Liver (tissue), 9 donors: Measurements from ENCODE around the gene SHB. TPM values are rescaled to one million over a fixed set of nuclear protein-coding genes. Genes with fewer than 3 reads are reported as not detected.

Experiments used
- DNase-seq: peaks from one replicate; pipeline ENCODE4 v3.0.0-alpha.2; 2017; ENCODE audit warnings: low spot score
- H3K27ac ChIP-seq, 2 donors: one replicate each; pipeline ENCODE4 v1.7.0; 2013; ENCODE audit warnings: inconsistent platforms in 2 of 2, low read length in 2 of 2, control low read depth in 1 of 2, low read depth in 1 of 2, mild to moderate bottlenecking in 1 of 2
- H3K27me3 ChIP-seq, 4 donors: one replicate each; pipeline versions ENCODE4 v1.6.1 to v1.7.0; 2013; ENCODE audit warnings: low read length in 3 of 4, inconsistent platforms in 1 of 4, mild to moderate bottlenecking in 1 of 4, moderate library complexity in 1 of 4; ENCODE audit not compliant: control insufficient read depth in 4 of 4, insufficient read depth in 4 of 4
- H3K36me3 ChIP-seq, 4 donors: one replicate each; pipeline versions ENCODE4 v1.6.1 to v1.7.0; 2013; ENCODE audit warnings: low read length in 3 of 4, mild to moderate bottlenecking in 3 of 4, low read depth in 1 of 4, moderate library complexity in 1 of 4; ENCODE audit not compliant: control insufficient read depth in 4 of 4, insufficient read depth in 3 of 4
- H3K4me1 ChIP-seq, 4 donors: one replicate each; pipeline versions ENCODE4 v1.6.1 to v1.7.0; 2013; ENCODE audit warnings: low read length in 3 of 4, mild to moderate bottlenecking in 3 of 4, moderate library complexity in 1 of 4; ENCODE audit not compliant: control insufficient read depth in 4 of 4, insufficient read depth in 4 of 4
- H3K4me3 ChIP-seq, 3 donors: one replicate each; pipeline versions ENCODE4 v1.6.1 to v1.7.0; 2013; ENCODE audit warnings: low read length in 3 of 3, control low read depth in 1 of 3, low read depth in 1 of 3, mild to moderate bottlenecking in 1 of 3
- H3K9ac ChIP-seq, 2 donors: one replicate each; pipeline ENCODE4 v1.7.0; 2013; ENCODE audit warnings: low read length in 2 of 2, mild to moderate bottlenecking in 2 of 2, moderate library complexity in 2 of 2, control low read depth in 1 of 2, low read depth in 1 of 2
- H3K9me3 ChIP-seq, 4 donors: one replicate each; pipeline versions ENCODE4 v1.6.1 to v1.7.0; 2013; ENCODE audit warnings: low read length in 3 of 4; ENCODE audit not compliant: control insufficient read depth in 4 of 4
- EGR1 ChIP-seq, 2 donors: IDR thresholded peaks; 2 replicates each; pipeline ENCODE4 v1.6.1; 2016 to 2018; ENCODE audit warnings: antibody characterized with exemption in 2 of 2, low read depth in 2 of 2
- FOXA1 ChIP-seq: IDR thresholded peaks from 2 replicates; pipeline ENCODE4 v1.6.1; 2016; ENCODE audit warnings: antibody characterized with exemption
- FOXA2 ChIP-seq: IDR thresholded peaks from 2 replicates; pipeline ENCODE4 v1.6.1; 2016; ENCODE audit warnings: antibody characterized with exemption
- GABPA ChIP-seq, 2 donors: IDR thresholded peaks in 1 of 2; conservative IDR thresholded peaks in 1 of 2; 2 replicates each; pipeline ENCODE4 v1.6.1; 2016; ENCODE audit warnings: antibody characterized with exemption in 2 of 2, mild to moderate bottlenecking in 1 of 2, moderate library complexity in 1 of 2
- HNF4A ChIP-seq, 2 donors: conservative IDR thresholded peaks; 2 replicates each; pipeline ENCODE4 v1.6.1; 2016; ENCODE audit warnings: antibody characterized with exemption in 2 of 2, mild to moderate bottlenecking in 2 of 2
- HNF4G ChIP-seq: IDR thresholded peaks from 2 replicates; pipeline ENCODE4 v1.6.1; 2016; ENCODE audit warnings: antibody characterized with exemption
- JUND ChIP-seq, 2 donors: IDR thresholded peaks; 2 replicates each; pipeline ENCODE4 v1.6.1; 2016; ENCODE audit warnings: antibody characterized with exemption in 2 of 2
- NR2F2 ChIP-seq: IDR thresholded peaks from 2 replicates; pipeline ENCODE4 v1.6.1; 2016; ENCODE audit warnings: antibody characterized with exemption
- RAD21 ChIP-seq, 2 donors: IDR thresholded peaks; 2 replicates each; pipeline ENCODE4 v1.6.1; 2016; ENCODE audit warnings: antibody characterized with exemption in 2 of 2, mild to moderate bottlenecking in 2 of 2
- RXRA ChIP-seq, 2 donors: IDR thresholded peaks; 2 replicates each; pipeline ENCODE4 v1.6.1; 2017 to 2018; ENCODE audit warnings: antibody characterized with exemption in 2 of 2, mild to moderate bottlenecking in 1 of 2
- SP1 ChIP-seq: IDR thresholded peaks from 2 replicates; pipeline ENCODE4 v1.6.1; 2018; ENCODE audit warnings: antibody characterized with exemption, mild to moderate bottlenecking
- TAF1 ChIP-seq: conservative IDR thresholded peaks from 2 replicates; pipeline ENCODE4 v1.6.1; 2016; ENCODE audit warnings: antibody characterized with exemption, mild to moderate bottlenecking
- YY1 ChIP-seq: IDR thresholded peaks from 2 replicates; pipeline ENCODE4 v1.6.1; 2016; ENCODE audit warnings: antibody characterized with exemption, mild to moderate bottlenecking
- WGBS: extraction: QIAGEN DNeasy Blood & Tissue Kit; methylation state at CpG from one replicate; pipeline ENCODE4 v1.1.7; 2013; 5-methylcytosine and 5-hydroxymethylcytosine counted together
- polyA plus RNA-seq, 2 donors: library from polyadenylated mRNA; stranded (reverse) in 1 of 2; unstranded in 1 of 2; fragments of 200-250 nt in 1 of 2; fragments of >200 nt in 1 of 2; fragmentation: Nextera tagmentation in 1 of 2; extraction: Ambion mirVana in 1 of 2; gene quantifications; one replicate each; pipeline versions ENCODE4 v1.2.1 to v1.2.3, GENCODE V29; 2013 to 2015
- total RNA-seq, 2 donors: library from RNA; depleted of rRNA; stranded (reverse); fragments of >200 nt; gene quantifications; one replicate each; pipeline ENCODE4 v1.2.3, GENCODE V29; 2014
- TF ChIP-seq, protein P1 (sequence below): IDR thresholded peaks from 2 replicates; pipeline ENCODE4 v1.6.1; 2016; ENCODE audit warnings: antibody characterized with exemption, mild to moderate bottlenecking
- TF ChIP-seq, protein P2 (sequence below): IDR thresholded peaks from 2 replicates; pipeline ENCODE4 v1.6.1; 2016; ENCODE audit warnings: antibody characterized with exemption
- TF ChIP-seq, protein P3 (sequence below): IDR thresholded peaks from 2 replicates; pipeline ENCODE4 v1.6.1; 2016; ENCODE audit warnings: antibody characterized with exemption
- TF ChIP-seq, protein P4 (sequence below): fragments of 150-350 bp; IDR thresholded peaks from 2 replicates; pipeline ENCODE4 v1.5.1; 2017; ENCODE audit warnings: improper control_type of control experiment, low read depth, low read length; ENCODE audit not compliant: missing input control
- TF ChIP-seq, protein P5 (sequence below): IDR thresholded peaks from 2 replicates; pipeline ENCODE4 v1.6.1; 2016; ENCODE audit warnings: antibody characterized with exemption
- donor health status: healthy.
- donor health status: healthy.
- donor health status: healthy.
- donor health status: healthy.
- donor health status: healthy.

The SHB gene
- total and polyA plus RNA-seq, 4 donors = 3.4 to 17.3 (median 7.0) TPM

DNA sequence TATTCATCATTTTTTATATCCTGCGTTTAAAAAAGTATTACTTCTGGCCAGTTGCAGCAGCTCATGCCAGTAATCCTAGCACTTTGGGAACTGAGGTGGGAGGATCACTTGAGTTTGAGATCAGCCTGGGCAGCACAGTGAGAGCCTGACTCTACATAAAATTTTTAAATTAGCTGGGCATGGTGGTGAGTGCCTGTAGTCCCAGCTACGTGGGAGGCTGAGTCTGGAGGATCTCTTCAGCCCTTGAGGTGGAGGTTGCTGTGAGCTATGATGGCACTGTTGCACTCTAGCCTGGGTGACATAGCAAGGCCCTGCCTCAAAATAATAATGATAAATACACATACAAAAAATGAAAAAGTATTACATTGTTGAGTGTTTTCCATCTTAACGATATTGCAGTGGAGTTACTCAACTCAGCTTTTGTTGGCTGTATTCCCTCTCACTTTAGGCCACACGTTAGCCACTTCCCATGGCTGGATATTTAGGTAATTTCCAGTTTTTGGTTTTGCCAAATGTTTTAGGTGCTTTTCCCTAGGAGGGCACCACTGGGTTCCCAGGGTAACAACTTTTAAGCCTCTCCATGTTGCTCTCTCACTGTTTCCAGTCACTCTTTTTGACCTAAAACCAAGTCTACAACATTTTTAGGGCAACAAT is 20.6 kb downstream of the SHB start:
- Histone ChIP-seq H3K27ac (peak overlapping the region; percentile 85 to 96), H3K27me3 (no peaks in the 10 kb centered on the region), H3K4me1 (peaks cover 13 to 58% (median 51%) of the 10 kb centered on the region in 4 donors), H3K9me3 (no peaks in the 10 kb centered on the region), H3K9ac (peak overlapping the region in 1 of 2 donors; percentile 40), H3K36me3 (peaks cover 0 to 3% (median 0%) of the 10 kb centered on the region in 4 donors), H3K4me3 (no peak overlapping the region)
- TF ChIP-seq YY1 (peak; percentile 48), RXRA (IDR thresholded peaks at IDR 0.05) (peak in 1 of 2 donors; percentile 29), FOXA2 (no peak)
- 48% methylated on average over 4 of the region's 4 CpGs for WGBS
- no peak for DNase-seq

DNA sequence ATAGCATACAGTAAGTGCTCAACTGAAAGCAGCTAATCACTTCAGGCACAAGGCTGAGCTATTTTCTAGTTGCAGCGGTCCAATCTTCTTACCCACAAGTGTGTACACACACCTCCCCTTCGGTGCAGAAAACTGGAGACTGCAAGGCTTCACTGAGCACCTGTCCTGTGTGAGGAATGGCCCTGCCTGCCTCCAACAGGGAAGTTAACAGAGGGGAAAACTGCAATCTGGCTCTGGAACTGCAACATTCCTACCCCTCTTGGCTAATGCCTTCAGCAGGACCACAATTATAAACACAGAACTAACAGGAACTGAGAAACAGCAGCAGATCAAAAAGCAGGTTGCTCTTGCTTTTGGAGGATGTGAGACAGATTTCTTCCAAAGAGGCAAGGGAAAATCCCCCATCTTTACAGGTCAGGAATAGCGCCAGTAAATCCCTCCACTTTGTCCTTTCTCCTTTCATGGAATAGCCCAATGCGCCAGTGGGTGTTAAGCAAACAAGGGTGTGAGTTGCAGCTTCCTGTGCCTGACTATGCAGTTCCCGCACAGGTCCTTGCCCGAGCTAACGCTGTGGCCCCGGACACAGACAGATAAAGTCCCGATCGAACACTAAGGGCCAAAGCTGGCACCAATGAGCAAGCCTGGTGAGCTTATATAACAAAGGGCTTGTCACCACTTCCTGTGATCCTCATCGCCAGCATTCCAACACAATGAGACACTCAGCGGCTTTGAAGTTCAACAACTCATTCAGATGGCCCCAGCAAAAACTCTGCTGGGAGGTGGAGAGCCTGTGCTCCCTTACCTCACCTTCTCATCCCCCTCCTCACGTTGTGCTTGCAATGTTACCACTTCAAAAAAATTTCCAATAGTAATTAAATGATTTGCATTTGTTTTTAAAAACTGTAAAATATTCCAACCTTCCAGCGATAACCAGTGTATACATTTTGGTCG is 21.5 kb downstream of the SHB start:
- H3K4me3 ChIP-seq = no peak overlapping the region
- H3K9ac ChIP-seq = peak overlapping the region in 1 of 2 donors; percentile 40
- WGBS = 19% methylated on average over 15 of the region's 15 CpGs
- DNase-seq = no peak
- peaks cover 0 to 3% (median 0%) of the 10 kb centered on the region in 4 donors for H3K36me3 ChIP-seq
- TF ChIP-seq JUND (IDR thresholded peaks at IDR 0.05) = peak; percentile 93 to 96
- peak; percentile 44 for TF ChIP-seq FOXA1
- peak; percentile 75 for TF ChIP-seq FOXA2
- TF ChIP-seq HNF4G = peak; percentile 63
- TF ChIP-seq, protein P1, sequence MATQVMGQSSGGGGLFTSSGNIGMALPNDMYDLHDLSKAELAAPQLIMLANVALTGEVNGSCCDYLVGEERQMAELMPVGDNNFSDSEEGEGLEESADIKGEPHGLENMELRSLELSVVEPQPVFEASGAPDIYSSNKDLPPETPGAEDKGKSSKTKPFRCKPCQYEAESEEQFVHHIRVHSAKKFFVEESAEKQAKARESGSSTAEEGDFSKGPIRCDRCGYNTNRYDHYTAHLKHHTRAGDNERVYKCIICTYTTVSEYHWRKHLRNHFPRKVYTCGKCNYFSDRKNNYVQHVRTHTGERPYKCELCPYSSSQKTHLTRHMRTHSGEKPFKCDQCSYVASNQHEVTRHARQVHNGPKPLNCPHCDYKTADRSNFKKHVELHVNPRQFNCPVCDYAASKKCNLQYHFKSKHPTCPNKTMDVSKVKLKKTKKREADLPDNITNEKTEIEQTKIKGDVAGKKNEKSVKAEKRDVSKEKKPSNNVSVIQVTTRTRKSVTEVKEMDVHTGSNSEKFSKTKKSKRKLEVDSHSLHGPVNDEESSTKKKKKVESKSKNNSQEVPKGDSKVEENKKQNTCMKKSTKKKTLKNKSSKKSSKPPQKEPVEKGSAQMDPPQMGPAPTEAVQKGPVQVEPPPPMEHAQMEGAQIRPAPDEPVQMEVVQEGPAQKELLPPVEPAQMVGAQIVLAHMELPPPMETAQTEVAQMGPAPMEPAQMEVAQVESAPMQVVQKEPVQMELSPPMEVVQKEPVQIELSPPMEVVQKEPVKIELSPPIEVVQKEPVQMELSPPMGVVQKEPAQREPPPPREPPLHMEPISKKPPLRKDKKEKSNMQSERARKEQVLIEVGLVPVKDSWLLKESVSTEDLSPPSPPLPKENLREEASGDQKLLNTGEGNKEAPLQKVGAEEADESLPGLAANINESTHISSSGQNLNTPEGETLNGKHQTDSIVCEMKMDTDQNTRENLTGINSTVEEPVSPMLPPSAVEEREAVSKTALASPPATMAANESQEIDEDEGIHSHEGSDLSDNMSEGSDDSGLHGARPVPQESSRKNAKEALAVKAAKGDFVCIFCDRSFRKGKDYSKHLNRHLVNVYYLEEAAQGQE = peak; percentile 50
- TF ChIP-seq, protein P2, sequence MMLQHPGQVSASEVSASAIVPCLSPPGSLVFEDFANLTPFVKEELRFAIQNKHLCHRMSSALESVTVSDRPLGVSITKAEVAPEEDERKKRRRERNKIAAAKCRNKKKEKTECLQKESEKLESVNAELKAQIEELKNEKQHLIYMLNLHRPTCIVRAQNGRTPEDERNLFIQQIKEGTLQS = peak; percentile 83
- peak; percentile 74 to 85 for TF ChIP-seq HNF4A (conservative IDR thresholded peaks at IDR 0.05)
- TF ChIP-seq RAD21 (IDR thresholded peaks at IDR 0.05) = peak; percentile 36 to 60
- peak; percentile 95 for TF ChIP-seq SP1
- peak; percentile 44 to 76 for TF ChIP-seq GABPA (IDR thresholded peaks at IDR 0.05 in 1 of 2, conservative IDR thresholded peaks at IDR 0.05 in 1 of 2)
- TF ChIP-seq EGR1 (IDR thresholded peaks at IDR 0.05; ENCODE audit: low read depth in 2 of 2) = peak in 1 of 2 donors; percentile 78
- TF ChIP-seq TAF1 = peak; percentile 72
- TF ChIP-seq NR2F2 = peak; percentile 67
- TF ChIP-seq, protein P3, sequence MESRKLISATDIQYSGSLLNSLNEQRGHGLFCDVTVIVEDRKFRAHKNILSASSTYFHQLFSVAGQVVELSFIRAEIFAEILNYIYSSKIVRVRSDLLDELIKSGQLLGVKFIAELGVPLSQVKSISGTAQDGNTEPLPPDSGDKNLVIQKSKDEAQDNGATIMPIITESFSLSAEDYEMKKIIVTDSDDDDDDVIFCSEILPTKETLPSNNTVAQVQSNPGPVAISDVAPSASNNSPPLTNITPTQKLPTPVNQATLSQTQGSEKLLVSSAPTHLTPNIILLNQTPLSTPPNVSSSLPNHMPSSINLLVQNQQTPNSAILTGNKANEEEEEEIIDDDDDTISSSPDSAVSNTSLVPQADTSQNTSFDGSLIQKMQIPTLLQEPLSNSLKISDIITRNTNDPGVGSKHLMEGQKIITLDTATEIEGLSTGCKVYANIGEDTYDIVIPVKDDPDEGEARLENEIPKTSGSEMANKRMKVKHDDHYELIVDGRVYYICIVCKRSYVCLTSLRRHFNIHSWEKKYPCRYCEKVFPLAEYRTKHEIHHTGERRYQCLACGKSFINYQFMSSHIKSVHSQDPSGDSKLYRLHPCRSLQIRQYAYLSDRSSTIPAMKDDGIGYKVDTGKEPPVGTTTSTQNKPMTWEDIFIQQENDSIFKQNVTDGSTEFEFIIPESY = peak; percentile 83
- TF ChIP-seq, protein P4, sequence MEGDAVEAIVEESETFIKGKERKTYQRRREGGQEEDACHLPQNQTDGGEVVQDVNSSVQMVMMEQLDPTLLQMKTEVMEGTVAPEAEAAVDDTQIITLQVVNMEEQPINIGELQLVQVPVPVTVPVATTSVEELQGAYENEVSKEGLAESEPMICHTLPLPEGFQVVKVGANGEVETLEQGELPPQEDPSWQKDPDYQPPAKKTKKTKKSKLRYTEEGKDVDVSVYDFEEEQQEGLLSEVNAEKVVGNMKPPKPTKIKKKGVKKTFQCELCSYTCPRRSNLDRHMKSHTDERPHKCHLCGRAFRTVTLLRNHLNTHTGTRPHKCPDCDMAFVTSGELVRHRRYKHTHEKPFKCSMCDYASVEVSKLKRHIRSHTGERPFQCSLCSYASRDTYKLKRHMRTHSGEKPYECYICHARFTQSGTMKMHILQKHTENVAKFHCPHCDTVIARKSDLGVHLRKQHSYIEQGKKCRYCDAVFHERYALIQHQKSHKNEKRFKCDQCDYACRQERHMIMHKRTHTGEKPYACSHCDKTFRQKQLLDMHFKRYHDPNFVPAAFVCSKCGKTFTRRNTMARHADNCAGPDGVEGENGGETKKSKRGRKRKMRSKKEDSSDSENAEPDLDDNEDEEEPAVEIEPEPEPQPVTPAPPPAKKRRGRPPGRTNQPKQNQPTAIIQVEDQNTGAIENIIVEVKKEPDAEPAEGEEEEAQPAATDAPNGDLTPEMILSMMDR = no peak
- peak; percentile 94 to 98 for TF ChIP-seq RXRA (IDR thresholded peaks at IDR 0.05)
- peak; percentile 67 for TF ChIP-seq YY1
- TF ChIP-seq, protein P5, sequence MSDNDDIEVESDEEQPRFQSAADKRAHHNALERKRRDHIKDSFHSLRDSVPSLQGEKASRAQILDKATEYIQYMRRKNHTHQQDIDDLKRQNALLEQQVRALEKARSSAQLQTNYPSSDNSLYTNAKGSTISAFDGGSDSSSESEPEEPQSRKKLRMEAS = peak; percentile 94
- H3K27ac ChIP-seq = peak overlapping the region; percentile 85 to 96
- H3K9me3 ChIP-seq = no peaks in the 10 kb centered on the region
- H3K27me3 ChIP-seq = no peaks in the 10 kb centered on the region
- H3K4me1 ChIP-seq = peaks cover 15 to 63% (median 56%) of the 10 kb centered on the region in 4 donors
